ENCODE measurements around the gene NANS. TPM values are rescaled to one million over a fixed set of nuclear protein-coding genes. Genes with fewer than 3 reads are reported as not detected.

NANS gene
- total RNA-seq, 1 experiment from 2014 or later: 40.4 TPM

DNA sequence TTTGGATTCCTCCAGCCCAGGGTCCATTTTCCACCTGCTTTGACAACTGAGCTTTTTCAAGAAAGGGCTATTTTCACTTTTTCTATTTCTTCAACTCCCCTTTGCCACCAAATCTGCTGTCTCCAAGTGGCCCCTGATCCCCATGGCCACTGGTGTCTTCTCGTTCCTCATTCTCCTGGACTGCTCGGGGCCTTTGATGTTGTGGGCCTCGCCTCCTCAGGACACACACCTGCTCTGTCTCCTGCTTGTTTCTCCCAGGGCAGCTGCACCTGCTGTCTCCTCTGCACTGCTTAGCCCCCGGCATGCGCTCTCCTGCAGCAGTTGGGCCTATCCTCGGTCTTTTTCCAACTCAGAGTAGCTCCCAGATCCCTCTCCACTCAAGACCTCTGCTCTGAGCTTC, 16.3 kb upstream of the NANS start:
- Histone ChIP-seq H3K4ac (ENCODE audit: low read depth, low read length) (no peak overlapping the region), H3K27me3 (ENCODE audit: insufficient read depth, low read length) (no peaks in the 10 kb centered on the region), H3K9ac (ENCODE audit: extremely low read depth, insufficient read length, low read length) (no peak overlapping the region), H2BK120ac (ENCODE audit: low read depth, low read length, poor library complexity, severe bottlenecking) (no peak overlapping the region), H3K79me2 (ENCODE audit: insufficient read depth, low read length) (no peaks in the 10 kb centered on the region), H4K8ac (replicated peaks; ENCODE audit: insufficient read length, low read depth, low read length) (no peak overlapping the region), H3K4me2 (ENCODE audit: insufficient read depth, insufficient read length, low read length) (no peak overlapping the region), H3K23me2 (ENCODE audit: insufficient read length, low read depth, low read length, poor library complexity, severe bottlenecking) (no peaks in the 10 kb centered on the region), H3K18ac (ENCODE audit: insufficient read length, low read depth, low read length) (no peak overlapping the region), H2AK5ac (ENCODE audit: insufficient read length, low read length) (no peak overlapping the region), H2BK20ac (ENCODE audit: low read depth, low read length, poor library complexity, severe bottlenecking) (no peak overlapping the region), H4K5ac (ENCODE audit: insufficient read length, low read depth, low read length) (no peak overlapping the region), H3K9me3 (ENCODE audit: control insufficient read depth, low read depth, low read length) (no peaks in the 10 kb centered on the region), H2BK12ac (ENCODE audit: insufficient read length, low read depth, low read length) (no peak overlapping the region), H3K4me1 (ENCODE audit: insufficient read depth, low read length) (no peaks in the 10 kb centered on the region), H4K20me1 (ENCODE audit: control insufficient read depth, insufficient read depth, insufficient read length) (no peaks in the 10 kb centered on the region), H3K79me1 (ENCODE audit: insufficient read depth, low read depth, low read length, poor library complexity, severe bottlenecking) (no peaks in the 10 kb centered on the region), H2AFZ (ENCODE audit: low read length) (no peak overlapping the region), H3K56ac (ENCODE audit: insufficient read length, low read depth, low read length) (no peak overlapping the region), H3K14ac (ENCODE audit: insufficient read depth, low read length) (no peak overlapping the region), H2BK15ac (ENCODE audit: low read depth, low read length) (no peak overlapping the region), H2BK5ac (ENCODE audit: insufficient read length, low read length) (no peak overlapping the region), H4K91ac (ENCODE audit: insufficient read length, low read depth, low read length) (no peak overlapping the region), H3K27ac (ENCODE audit: insufficient read length, low read depth, low read length) (no peak overlapping the region), H3K23ac (ENCODE audit: insufficient read length, low read depth, low read length) (no peak overlapping the region), H3T11ph (ENCODE audit: low read length) (no peak overlapping the region)
- peaks cover 28% of the 10 kb centered on the region for H3K27me3 Mint-ChIP-seq (ENCODE audit: low read depth)
- no peaks in the 10 kb centered on the region for H3K36me3 Mint-ChIP-seq (ENCODE audit: insufficient read depth in 1 of 3, low read depth in 3 of 3)
- no peaks in the 10 kb centered on the region for H3K9me3 Mint-ChIP-seq
- H3K4me3 Mint-ChIP-seq: no peak overlapping the region
- no peak overlapping the region for H3K27ac Mint-ChIP-seq
- TF ChIP-seq, protein P1, sequence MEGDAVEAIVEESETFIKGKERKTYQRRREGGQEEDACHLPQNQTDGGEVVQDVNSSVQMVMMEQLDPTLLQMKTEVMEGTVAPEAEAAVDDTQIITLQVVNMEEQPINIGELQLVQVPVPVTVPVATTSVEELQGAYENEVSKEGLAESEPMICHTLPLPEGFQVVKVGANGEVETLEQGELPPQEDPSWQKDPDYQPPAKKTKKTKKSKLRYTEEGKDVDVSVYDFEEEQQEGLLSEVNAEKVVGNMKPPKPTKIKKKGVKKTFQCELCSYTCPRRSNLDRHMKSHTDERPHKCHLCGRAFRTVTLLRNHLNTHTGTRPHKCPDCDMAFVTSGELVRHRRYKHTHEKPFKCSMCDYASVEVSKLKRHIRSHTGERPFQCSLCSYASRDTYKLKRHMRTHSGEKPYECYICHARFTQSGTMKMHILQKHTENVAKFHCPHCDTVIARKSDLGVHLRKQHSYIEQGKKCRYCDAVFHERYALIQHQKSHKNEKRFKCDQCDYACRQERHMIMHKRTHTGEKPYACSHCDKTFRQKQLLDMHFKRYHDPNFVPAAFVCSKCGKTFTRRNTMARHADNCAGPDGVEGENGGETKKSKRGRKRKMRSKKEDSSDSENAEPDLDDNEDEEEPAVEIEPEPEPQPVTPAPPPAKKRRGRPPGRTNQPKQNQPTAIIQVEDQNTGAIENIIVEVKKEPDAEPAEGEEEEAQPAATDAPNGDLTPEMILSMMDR (conservative IDR thresholded peaks at IDR 0.05): no peak
- peaks cover 9 to 10% of the 10 kb centered on the region in 2 experiments for H3K4me1 Mint-ChIP-seq
- DNase-seq: no peak
- WGBS (ENCODE audit: extremely low coverage, insufficient read length, low lambda C conversion rate): no CpG with 5 or more reads among the region's 6 CpGs
